ENCODE measurements around the gene SAP30BP.

GRCh38 chr17:75748706-75749105 is 81.6 kb downstream of the SAP30BP start:
- TF ChIP-seq POLR2A (IDR thresholded peaks at IDR 0.05; ENCODE audit: low read length) = no peak
- no peak for TF ChIP-seq JUN (IDR thresholded peaks at IDR 0.05)
- TF ChIP-seq, protein P1, sequence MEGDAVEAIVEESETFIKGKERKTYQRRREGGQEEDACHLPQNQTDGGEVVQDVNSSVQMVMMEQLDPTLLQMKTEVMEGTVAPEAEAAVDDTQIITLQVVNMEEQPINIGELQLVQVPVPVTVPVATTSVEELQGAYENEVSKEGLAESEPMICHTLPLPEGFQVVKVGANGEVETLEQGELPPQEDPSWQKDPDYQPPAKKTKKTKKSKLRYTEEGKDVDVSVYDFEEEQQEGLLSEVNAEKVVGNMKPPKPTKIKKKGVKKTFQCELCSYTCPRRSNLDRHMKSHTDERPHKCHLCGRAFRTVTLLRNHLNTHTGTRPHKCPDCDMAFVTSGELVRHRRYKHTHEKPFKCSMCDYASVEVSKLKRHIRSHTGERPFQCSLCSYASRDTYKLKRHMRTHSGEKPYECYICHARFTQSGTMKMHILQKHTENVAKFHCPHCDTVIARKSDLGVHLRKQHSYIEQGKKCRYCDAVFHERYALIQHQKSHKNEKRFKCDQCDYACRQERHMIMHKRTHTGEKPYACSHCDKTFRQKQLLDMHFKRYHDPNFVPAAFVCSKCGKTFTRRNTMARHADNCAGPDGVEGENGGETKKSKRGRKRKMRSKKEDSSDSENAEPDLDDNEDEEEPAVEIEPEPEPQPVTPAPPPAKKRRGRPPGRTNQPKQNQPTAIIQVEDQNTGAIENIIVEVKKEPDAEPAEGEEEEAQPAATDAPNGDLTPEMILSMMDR (IDR thresholded peaks at IDR 0.05) = no peak
- TF ChIP-seq POLR2AphosphoS2 (conservative IDR thresholded peaks at IDR 0.05; ENCODE audit: low read length) = no peak
- no peak for TF ChIP-seq RAD21 (conservative IDR thresholded peaks at IDR 0.05 in 1 of 2, IDR thresholded peaks at IDR 0.05 in 1 of 2)
- TF ChIP-seq EP300 (IDR thresholded peaks at IDR 0.05) = no peak

All from A549 (cell line).